Karpas-422 (cell line): ENCODE data around the gene UBAP1L. TPM values are rescaled to one million over a fixed set of nuclear protein-coding genes. Genes with fewer than 3 reads are reported as not detected.

Experiments used
- DNase-seq: peaks from one replicate; pipeline ENCODE4 v3.0.0-alpha.2; 2015
- H2AFZ ChIP-seq: fragments of 200-600 bp; sonication (generic); 2 replicates; pipeline ENCODE4 v1.6.1; 2014; ENCODE audit warnings: antibody characterized with exemption, low read length, mixed read lengths
- H3K27ac ChIP-seq: fragments of 200-600 bp; sonication (generic); 2 replicates; pipeline ENCODE4 v1.5.1; 2014; ENCODE audit warnings: mild to moderate bottlenecking, low read length, moderate library complexity
- H3K27me3 ChIP-seq: fragments of 200-600 bp; sonication (generic); 2 replicates; pipeline ENCODE4 v1.6.1; 2014; ENCODE audit warnings: low read length, mixed read lengths
- H3K36me3 ChIP-seq: fragments of 200-600 bp; sonication (generic); 2 replicates; pipeline ENCODE4 v1.6.1; 2014; ENCODE audit warnings: low read length, mixed read lengths; ENCODE audit not compliant: insufficient read depth
- H3K4me1 ChIP-seq: fragments of 200-600 bp; sonication (generic); 2 replicates; pipeline ENCODE4 v1.6.1; 2014; ENCODE audit warnings: mild to moderate bottlenecking, low read length, mixed read lengths
- H3K4me2 ChIP-seq: fragments of 200-600 bp; sonication (generic); 2 replicates; pipeline ENCODE4 v1.6.1; 2014; ENCODE audit warnings: low read length, low read depth, mild to moderate bottlenecking; ENCODE audit not compliant: poor library complexity, severe bottlenecking
- H3K4me3 ChIP-seq: fragments of 200-600 bp; sonication (generic); 2 replicates; pipeline ENCODE4 v1.5.1; 2014; ENCODE audit warnings: mild to moderate bottlenecking, antibody characterized with exemption, low read length, mixed read lengths
- H3K79me2 ChIP-seq: fragments of 200-600 bp; sonication (generic); 2 replicates; pipeline ENCODE4 v1.6.1; 2014; ENCODE audit warnings: mild to moderate bottlenecking, low read length, mixed read lengths
- H3K9ac ChIP-seq: fragments of 200-600 bp; sonication (generic); 2 replicates; pipeline ENCODE4 v1.6.0; 2014; ENCODE audit warnings: low read length
- H3K9me2 ChIP-seq: fragments of 200-600 bp; sonication (generic), shearing (Covaris generic); replicated peaks from 2 replicates; pipeline ENCODE4 v1.6.0; 2014; ENCODE audit warnings: mild to moderate bottlenecking, low read length, moderate library complexity; ENCODE audit not compliant: insufficient read depth
- H3K9me3 ChIP-seq: fragments of 300-700, 200-600 bp; sonication (generic); 2 replicates; pipeline ENCODE4 v1.6.1; 2014; ENCODE audit warnings: low read length, mixed read lengths
- H4K20me1 ChIP-seq: fragments of 200-600 bp; sonication (generic); 2 replicates; pipeline ENCODE4 v1.6.1; 2014; ENCODE audit warnings: mild to moderate bottlenecking, antibody characterized with exemption, low read length, low read depth; ENCODE audit not compliant: insufficient read depth
- total RNA-seq: library from RNA; depleted of rRNA; stranded (reverse); fragments of >200 nt; shearing (Covaris generic); gene quantifications from 2 replicates; pipeline ENCODE4 v1.2.3, GENCODE V29; 2014; ENCODE audit warnings: low replicate concordance

UBAP1L gene
- total RNA-seq, 1 experiment from 2014 or later: 6.5 TPM

- H3K9me2 ChIP-seq: no peaks in the 10 kb centered on the region
- H3K9me3 ChIP-seq: no peaks in the 10 kb centered on the region
- no peaks in the 10 kb centered on the region for H3K79me2 ChIP-seq
- H3K27ac ChIP-seq: no peak within 1 kb of the TSS
- no peaks in the 10 kb centered on the region for H3K4me1 ChIP-seq
- no peak within 1 kb of the TSS for H2AFZ ChIP-seq
- H3K9ac ChIP-seq: no peak within 1 kb of the TSS
- H3K4me2 ChIP-seq: no peak within 1 kb of the TSS
- DNase-seq: no peak
- no peaks in the 10 kb centered on the region for H3K36me3 ChIP-seq
- no peak within 1 kb of the TSS for H3K4me3 ChIP-seq
- no peaks in the 10 kb centered on the region for H3K27me3 ChIP-seq
- no peaks in the 10 kb centered on the region for H4K20me1 ChIP-seq
These were observed 47.2 kb downstream of the UBAP1L start, which contains the start of gene RASL12 for GRCh38 chr15:65067645-65068402. Gene RASL12 (minus strand): TSS chr15:65067991. CDS start chr15:65067835, 156 bp downstream.

GRCh38 chr15:65067317-65067644 is 47.7 kb downstream of the UBAP1L start:
- Histone ChIP-seq H4K20me1 (no peaks in the 10 kb centered on the region), H3K9me3 (no peaks in the 10 kb centered on the region), H3K27me3 (no peaks in the 10 kb centered on the region), H3K4me3 (no peak overlapping the region), H3K79me2 (no peaks in the 10 kb centered on the region), H3K9me2 (no peaks in the 10 kb centered on the region), H2AFZ (no peak overlapping the region), H3K9ac (no peak overlapping the region), H3K36me3 (no peaks in the 10 kb centered on the region), H3K4me1 (no peaks in the 10 kb centered on the region), H3K4me2 (no peak overlapping the region), H3K27ac (no peak overlapping the region)
- no peak for DNase-seq

- Histone ChIP-seq H3K9me3 (no peaks in the 10 kb centered on the region), H2AFZ (no peak overlapping the region), H3K4me1 (no peaks in the 10 kb centered on the region), H3K4me2 (no peak overlapping the region), H3K36me3 (no peaks in the 10 kb centered on the region), H3K79me2 (no peaks in the 10 kb centered on the region), H3K27me3 (no peaks in the 10 kb centered on the region), H3K4me3 (no peak overlapping the region), H4K20me1 (no peaks in the 10 kb centered on the region), H3K9me2 (no peaks in the 10 kb centered on the region), H3K9ac (no peak overlapping the region), H3K27ac (no peak overlapping the region)
- no peak for DNase-seq
These were observed 48.2 kb downstream of the UBAP1L start for GRCh38 chr15:65066635-65067316.

- H3K27ac ChIP-seq: no peak overlapping the region
- H3K9me3 ChIP-seq: no peaks in the 10 kb centered on the region
- no peaks in the 10 kb centered on the region for H3K9me2 ChIP-seq
- no peaks in the 10 kb centered on the region for H3K79me2 ChIP-seq
- no peaks in the 10 kb centered on the region for H3K4me1 ChIP-seq
- H2AFZ ChIP-seq: no peak overlapping the region
- no peak overlapping the region for H3K4me3 ChIP-seq
- no peaks in the 10 kb centered on the region for H3K27me3 ChIP-seq
- no peak overlapping the region for H3K9ac ChIP-seq
- no peaks in the 10 kb centered on the region for H3K36me3 ChIP-seq
- no peak for DNase-seq
- no peak overlapping the region for H3K4me2 ChIP-seq
- no peaks in the 10 kb centered on the region for H4K20me1 ChIP-seq
These were observed 48.9 kb downstream of the UBAP1L start for GRCh38 chr15:65066001-65066634.

GRCh38 chr15:65062726-65063125 is 52.3 kb downstream of the UBAP1L start:
- H3K9me2 ChIP-seq: no peaks in the 10 kb centered on the region
- no peak overlapping the region for H3K9ac ChIP-seq
- no peaks in the 10 kb centered on the region for H3K27me3 ChIP-seq
- no peak overlapping the region for H3K4me2 ChIP-seq
- H3K36me3 ChIP-seq: no peaks in the 10 kb centered on the region
- H2AFZ ChIP-seq: no peak overlapping the region
- H4K20me1 ChIP-seq: no peaks in the 10 kb centered on the region
- no peak for DNase-seq
- no peaks in the 10 kb centered on the region for H3K4me1 ChIP-seq
- H3K27ac ChIP-seq: no peak overlapping the region
- no peaks in the 10 kb centered on the region for H3K79me2 ChIP-seq
- H3K4me3 ChIP-seq: no peak overlapping the region
- H3K9me3 ChIP-seq: no peaks in the 10 kb centered on the region

- Histone ChIP-seq H3K4me1 (no peaks in the 10 kb centered on the region), H3K27ac (no peak overlapping the region), H3K9ac (no peak overlapping the region), H3K36me3 (no peaks in the 10 kb centered on the region), H3K79me2 (no peaks in the 10 kb centered on the region), H2AFZ (no peak overlapping the region), H3K27me3 (no peaks in the 10 kb centered on the region), H3K4me2 (no peak overlapping the region), H3K4me3 (no peak overlapping the region), H3K9me2 (no peaks in the 10 kb centered on the region), H4K20me1 (no peaks in the 10 kb centered on the region), H3K9me3 (no peaks in the 10 kb centered on the region)
- DNase-seq: no peak
These were observed 52.9 kb downstream of the UBAP1L start for GRCh38 chr15:65062061-65062460.

GRCh38 chr15:65060641-65061397 is 54.2 kb downstream of the UBAP1L start:
- no peak overlapping the region for H3K4me2 ChIP-seq
- H3K27me3 ChIP-seq: no peaks in the 10 kb centered on the region
- H3K9me3 ChIP-seq: no peaks in the 10 kb centered on the region
- DNase-seq: no peak
- H3K9me2 ChIP-seq: no peaks in the 10 kb centered on the region
- H3K4me3 ChIP-seq: no peak overlapping the region
- H3K9ac ChIP-seq: no peak overlapping the region
- no peak overlapping the region for H2AFZ ChIP-seq
- no peaks in the 10 kb centered on the region for H3K36me3 ChIP-seq
- H4K20me1 ChIP-seq: no peaks in the 10 kb centered on the region
- no peak overlapping the region for H3K27ac ChIP-seq
- no peaks in the 10 kb centered on the region for H3K4me1 ChIP-seq
- H3K79me2 ChIP-seq: no peaks in the 10 kb centered on the region
